CD4-positive, alpha-beta T cell treated with Interleukin-17A for 4 hours (primary cell): ENCODE results near the gene C17orf107.
A peak's percentile ranks its signal among the peaks of the same experiment; 100 is the strongest.
"Not testable (repeated sequence)": the region's sequence is repeated elsewhere in the genome, so short reads cannot be mapped to it uniquely, and the experiment has no call there.

Experiments
- DNase-seq: peaks from one replicate; pipeline ENCODE4 v3.0.0-alpha.2; 2020; ENCODE audit warnings: mixed read lengths

Gene C17orf107

GRCh38 chr17:4901108-4901647, 1.8 kb downstream of the C17orf107 start:
- peak; percentile 11 for DNase-seq

GRCh38 chr17:4901648-4902344, 2.5 kb downstream of the C17orf107 start:
- peak; percentile 24 for DNase-seq

GRCh38 chr17:4902540-4902939, 3.2 kb downstream of the C17orf107 start:
- DNase-seq: no peak

GRCh38 chr17:4903051-4903818, 3.9 kb downstream of the C17orf107 start, which contains the start of gene CHRNE:
Gene CHRNE (minus strand): TSS chr17:4903098. CDS start chr17:4903063, 35 bp downstream.
- DNase-seq: peak; percentile 84

- DNase-seq: not testable (repeated sequence)
Observed at GRCh38 chr17:4906642-4907041, 7.3 kb downstream of the C17orf107 start.

GRCh38 chr17:4908301-4908700, 9.0 kb downstream of the C17orf107 start:
- peak; percentile 56 for DNase-seq

- DNase-seq: peak; percentile 80
Observed at GRCh38 chr17:4908711-4909496, 9.6 kb downstream of the C17orf107 start.

- no peak for DNase-seq
Observed at GRCh38 chr17:4913994-4914393, 14.7 kb downstream of the C17orf107 start.

- not testable (repeated sequence) for DNase-seq
Observed at GRCh38 chr17:4914551-4914950, 15.2 kb downstream of the C17orf107 start.

- DNase-seq: no peak
Observed at GRCh38 chr17:4919511-4920047, 20.2 kb downstream of the C17orf107 start.

- no peak for DNase-seq
Observed at GRCh38 chr17:4920351-4921048, 21.2 kb downstream of the C17orf107 start.

- no peak for DNase-seq
Observed at GRCh38 chr17:4921320-4921719, 22.0 kb downstream of the C17orf107 start.

GRCh38 chr17:4926577-4927335, 27.4 kb downstream of the C17orf107 start:
- DNase-seq: not testable (repeated sequence)

- no peak for DNase-seq
Observed at GRCh38 chr17:4928881-4929280, 29.5 kb downstream of the C17orf107 start.

- DNase-seq: no peak
Observed at GRCh38 chr17:4931963-4932362, 32.6 kb downstream of the C17orf107 start, which contains the start of gene GP1BA. Gene GP1BA (plus strand): TSS chr17:4932277. CDS start chr17:4932605, 328 bp downstream.

- no peak for DNase-seq
Observed at GRCh38 chr17:4932756-4933155, 33.4 kb downstream of the C17orf107 start.

GRCh38 chr17:4933646-4934045, 34.3 kb downstream of the C17orf107 start:
- no peak for DNase-seq

- DNase-seq: peak; percentile 39
Observed at GRCh38 chr17:4934173-4934979, 35.0 kb downstream of the C17orf107 start.

- no peak for DNase-seq
Observed at GRCh38 chr17:4935650-4936049, 36.3 kb downstream of the C17orf107 start.

- DNase-seq: no peak
Observed at GRCh38 chr17:4936436-4936835, 37.1 kb downstream of the C17orf107 start.
